ENCODE measurements around the gene FCAR.
"Not testable (repeated sequence)": the region's sequence is repeated elsewhere in the genome, so short reads cannot be mapped to it uniquely, and the experiment has no call there.

The FCAR gene

GRCh38 chr19:54873990-54874389 lies at the start of gene FCAR:
Gene FCAR, plus strand, starts transcription at chr19:54874235. Its CDS starts 55 bp downstream, at chr19:54874290.
- DNase-seq (ENCODE audit: low read depth): no peak

DNA sequence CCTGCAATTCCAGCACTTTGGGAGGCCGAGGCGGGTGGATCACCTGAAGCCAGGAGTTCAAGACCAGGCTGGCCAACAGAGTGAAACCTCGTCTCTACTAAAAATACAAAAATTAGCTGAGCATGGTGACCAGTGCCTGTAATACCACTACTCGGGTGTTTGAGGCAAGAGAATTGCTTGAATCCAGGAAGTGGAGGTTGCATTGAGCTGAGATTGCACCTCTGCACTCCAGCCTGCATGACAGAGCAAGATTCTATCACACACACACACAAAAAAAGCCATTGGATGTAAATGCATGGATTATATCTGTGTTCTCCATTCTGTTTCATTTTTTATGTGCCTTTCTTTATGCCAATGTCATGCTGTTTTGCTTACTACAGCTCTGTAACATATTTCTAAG lies 49.6 kb upstream of the FCAR start:
- not testable (repeated sequence) for DNase-seq (ENCODE audit: low read depth)

DNA sequence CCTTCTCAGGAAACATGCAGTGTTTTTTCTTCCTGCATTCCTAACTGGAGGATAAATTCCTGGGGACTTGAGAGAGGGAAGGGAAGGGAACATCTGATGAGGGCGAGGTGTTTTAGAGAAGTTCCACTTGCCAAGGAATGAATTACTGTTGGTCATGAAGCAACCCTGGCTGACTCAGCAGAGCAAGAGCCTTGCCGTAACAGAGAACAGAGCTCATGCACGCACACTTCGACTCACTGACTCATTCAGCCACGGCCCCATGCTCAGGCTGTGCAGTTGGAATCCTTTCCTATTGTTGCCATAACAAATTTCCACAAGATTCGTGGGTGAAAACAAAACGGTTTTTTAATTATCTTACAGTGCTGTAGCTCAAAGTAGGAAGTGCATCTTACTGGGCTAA lies 48.7 kb upstream of the FCAR start:
- DNase-seq (ENCODE audit: low read depth): not testable (repeated sequence)

DNA sequence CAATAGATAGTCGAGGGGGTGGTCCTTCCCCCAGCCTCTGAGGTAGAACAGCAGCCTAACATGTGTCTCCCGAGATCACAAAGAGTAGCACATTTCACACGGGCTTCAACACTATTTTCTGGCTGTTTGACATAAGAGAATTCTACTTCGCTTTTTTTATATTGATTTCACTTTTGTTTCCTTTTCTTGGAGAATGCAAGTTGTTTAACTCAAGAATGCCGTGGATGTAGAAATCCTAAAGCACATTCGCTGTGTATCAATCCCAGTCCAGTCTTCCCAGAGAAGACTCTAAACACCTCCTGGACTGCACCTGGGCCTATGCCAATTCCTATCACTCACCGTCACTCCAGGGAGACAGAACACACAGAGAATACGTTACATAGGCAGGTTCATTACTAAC lies 46.0 kb upstream of the FCAR start:
- not testable (repeated sequence) for DNase-seq (ENCODE audit: low read depth)

DNA sequence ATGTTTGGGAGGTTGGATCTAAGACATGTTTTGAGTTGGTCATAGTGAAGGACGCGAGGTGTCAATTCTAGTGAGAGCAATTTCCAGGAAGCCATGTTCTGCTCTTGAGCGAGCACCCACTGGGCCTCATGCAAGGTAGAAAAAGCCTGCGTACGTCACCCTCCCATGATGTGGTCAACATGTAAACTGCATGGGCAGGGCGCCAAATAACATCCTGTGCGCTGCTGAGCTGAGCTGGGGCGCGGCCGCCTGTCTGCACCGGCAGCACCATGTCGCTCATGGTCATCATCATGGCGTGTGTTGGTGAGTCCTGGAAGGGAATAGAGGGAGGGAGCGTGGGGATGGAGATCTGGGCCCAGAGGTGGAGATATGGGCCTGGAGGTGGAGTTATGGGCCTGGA lies 41.5 kb upstream of the FCAR start, which contains the start of gene KIR2DS4:
Gene KIR2DS4 (plus strand): TSS at position 181 of the 400 bp plus-strand sequence.
- DNase-seq (ENCODE audit: low read depth): not testable (repeated sequence)

GRCh38 chr19:54835126-54835525 lies 38.9 kb upstream of the FCAR start:
- not testable (repeated sequence) for DNase-seq (ENCODE audit: low read depth)

- DNase-seq (ENCODE audit: low read depth): not testable (repeated sequence)
Measured at GRCh38 chr19:54837522-54837921, 36.5 kb upstream of the FCAR start.

DNA sequence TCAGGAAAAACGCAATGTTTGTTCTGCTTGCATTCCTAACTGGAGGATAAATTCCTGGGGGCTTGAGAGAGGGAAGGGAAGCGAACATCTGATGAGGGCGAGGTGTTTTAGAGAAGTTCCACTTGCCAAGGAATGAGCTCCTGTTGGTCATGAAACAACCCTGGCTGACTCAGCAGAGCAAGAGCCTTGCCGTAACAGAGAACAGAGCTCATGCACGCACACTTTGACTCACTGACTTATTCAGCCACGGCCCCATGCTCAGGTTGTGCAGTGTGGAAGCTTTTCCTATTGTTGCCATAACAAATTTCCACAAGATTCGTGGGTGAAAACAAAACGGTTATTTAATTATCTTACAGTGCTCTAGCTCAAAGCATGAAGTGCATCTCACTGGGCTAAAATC lies 30.9 kb upstream of the FCAR start:
- not testable (repeated sequence) for DNase-seq (ENCODE audit: low read depth)

DNA sequence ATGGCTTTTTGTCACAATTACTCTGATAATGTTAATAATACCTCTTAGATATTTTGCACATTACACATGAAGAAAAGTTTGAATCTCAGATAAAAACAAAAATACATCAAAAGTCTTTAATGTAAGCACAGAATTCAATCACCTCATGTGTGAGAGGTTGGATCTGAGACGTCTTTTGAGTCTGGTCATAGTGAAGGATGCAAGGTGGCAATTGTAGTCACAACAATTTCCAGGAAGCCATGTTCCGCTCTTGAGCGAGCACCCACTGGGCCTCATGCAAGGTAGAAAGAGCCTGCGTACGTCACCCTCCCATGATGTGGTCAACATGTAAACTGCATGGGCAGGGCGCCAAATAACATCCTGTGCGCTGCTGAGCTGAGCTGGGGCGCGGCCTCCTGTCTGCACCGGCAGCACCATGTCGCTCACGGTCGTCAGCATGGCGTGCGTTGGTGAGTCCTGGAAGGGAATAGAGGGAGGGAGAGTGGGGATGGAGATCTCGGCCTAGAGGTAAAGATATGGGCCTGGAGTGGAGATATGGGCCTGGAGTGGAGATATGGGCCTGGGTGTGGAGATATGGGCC lies 23.9 kb upstream of the FCAR start, which contains the start of gene KIR3DL2:
Gene KIR3DL2 (plus strand): TSS at position 383 of the 580 bp plus-strand sequence. CDS start 33 bp downstream, at position 416.
- DNase-seq (ENCODE audit: low read depth): not testable (repeated sequence)

- no peak for DNase-seq (ENCODE audit: low read depth)
Measured at GRCh38 chr19:54850930-54851329, 23.1 kb upstream of the FCAR start.

GRCh38 chr19:54851353-54851752 lies 22.7 kb upstream of the FCAR start:
- DNase-seq (ENCODE audit: low read depth): no peak

DNA sequence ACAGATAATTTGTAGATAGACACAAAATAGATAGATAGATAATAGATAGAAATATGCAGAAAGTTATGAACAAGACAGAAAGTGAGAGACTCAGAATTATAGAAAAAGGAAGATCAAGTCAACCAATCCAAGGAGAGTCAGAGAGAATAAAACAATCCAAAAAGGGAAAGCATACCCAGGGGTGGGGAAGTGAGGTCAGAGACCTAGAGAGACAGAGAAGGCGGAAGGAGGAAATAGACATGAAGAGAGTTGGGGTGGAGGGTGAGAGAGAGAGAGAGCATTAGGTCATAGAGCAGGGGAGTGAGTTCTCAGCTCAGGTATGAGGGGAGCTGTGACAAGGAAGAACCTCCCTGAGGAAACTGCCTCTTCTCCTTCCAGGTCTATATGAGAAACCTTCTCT lies 18.8 kb upstream of the FCAR start:
- DNase-seq (ENCODE audit: low read depth): not testable (repeated sequence)

DNA sequence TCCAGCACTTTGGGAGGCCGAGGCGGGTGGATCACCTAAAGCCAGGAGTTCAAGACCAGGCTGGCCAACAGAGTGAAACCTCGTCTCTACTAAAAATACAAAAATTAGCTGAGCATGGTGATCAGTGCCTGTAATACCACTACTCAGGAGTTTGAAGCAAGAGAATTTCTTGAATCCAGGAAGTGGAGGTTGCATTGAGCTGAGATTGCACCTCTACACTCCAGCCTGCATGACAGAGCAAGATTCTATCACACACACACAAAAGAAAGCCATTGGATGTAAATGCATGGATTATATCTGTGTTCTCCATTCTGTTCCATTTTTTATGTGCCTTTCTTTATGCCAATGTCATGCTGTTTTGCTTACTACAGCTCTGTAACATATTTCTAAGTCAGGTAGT lies 15.6 kb upstream of the FCAR start:
- not testable (repeated sequence) for DNase-seq (ENCODE audit: low read depth)

DNA sequence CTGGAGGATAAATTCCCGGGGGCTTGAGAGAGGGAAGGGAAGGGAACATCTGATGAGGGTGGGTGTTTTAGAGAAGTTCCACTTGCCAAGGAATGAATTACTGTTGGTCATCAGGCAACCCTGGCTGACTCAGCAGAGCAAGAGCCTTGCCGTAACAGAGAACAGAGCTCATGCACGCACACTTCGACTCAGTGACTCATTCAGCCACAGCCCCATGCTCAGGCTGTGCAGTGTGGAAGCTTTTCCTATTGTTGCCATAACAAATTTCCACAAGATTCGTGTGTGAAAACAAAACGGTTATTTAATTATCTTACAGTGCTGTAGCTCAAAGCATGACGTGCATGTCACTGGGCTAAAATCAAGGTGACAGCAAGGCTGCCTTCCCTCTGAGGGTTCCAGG lies 14.6 kb upstream of the FCAR start:
- DNase-seq (ENCODE audit: low read depth): not testable (repeated sequence)

- DNase-seq (ENCODE audit: low read depth): not testable (repeated sequence)
Measured at GRCh38 chr19:54863459-54863858, 10.6 kb upstream of the FCAR start.

- DNase-seq (ENCODE audit: low read depth): no peak
Measured at GRCh38 chr19:54871696-54872095, 2.3 kb upstream of the FCAR start.

DNA sequence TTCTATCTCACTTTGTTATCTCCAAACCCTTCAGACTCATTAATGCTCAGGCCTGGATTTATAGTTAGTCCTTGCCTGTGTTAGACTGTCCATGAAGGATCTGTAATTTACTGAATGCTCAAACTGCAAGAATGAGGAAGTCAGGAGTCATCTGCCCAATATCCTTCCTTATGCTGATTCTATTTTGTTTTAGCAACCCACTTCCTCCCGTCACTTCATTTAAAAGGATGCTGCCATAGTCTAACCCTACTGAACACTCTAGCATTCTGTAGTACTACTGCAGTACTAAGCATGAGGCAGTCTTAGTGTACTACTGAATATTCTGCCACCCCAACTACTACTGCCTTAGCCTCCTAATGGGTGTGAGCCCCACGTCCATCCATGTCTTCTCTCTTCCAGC lies 1.5 kb downstream of the FCAR start:
- DNase-seq (ENCODE audit: low read depth): no peak

- no peak for DNase-seq (ENCODE audit: low read depth)
Measured at GRCh38 chr19:54877471-54877870, 3.4 kb downstream of the FCAR start.

DNA sequence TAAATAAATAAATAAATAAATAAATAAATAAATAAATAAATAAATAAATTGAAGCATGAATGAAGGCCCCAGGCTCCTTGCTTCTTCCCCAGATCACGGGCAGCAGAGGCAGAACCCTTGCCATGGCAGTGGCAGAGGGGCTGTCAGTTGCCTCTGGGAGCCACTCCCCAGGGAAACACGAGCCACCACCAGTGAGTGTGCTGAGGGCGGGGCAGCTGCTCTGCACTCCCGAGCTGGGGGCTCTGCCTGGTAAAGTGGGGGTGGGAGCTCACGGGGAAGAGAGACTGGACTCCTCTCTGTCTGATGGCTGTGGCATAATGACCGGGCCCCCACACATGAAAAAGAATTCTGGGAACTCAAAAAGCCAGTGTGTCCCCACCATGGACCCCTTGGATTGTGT lies 7.8 kb downstream of the FCAR start:
- no peak for DNase-seq (ENCODE audit: low read depth)

- DNase-seq (ENCODE audit: low read depth): no peak
Measured at GRCh38 chr19:54882758-54883157, 8.7 kb downstream of the FCAR start.

DNA sequence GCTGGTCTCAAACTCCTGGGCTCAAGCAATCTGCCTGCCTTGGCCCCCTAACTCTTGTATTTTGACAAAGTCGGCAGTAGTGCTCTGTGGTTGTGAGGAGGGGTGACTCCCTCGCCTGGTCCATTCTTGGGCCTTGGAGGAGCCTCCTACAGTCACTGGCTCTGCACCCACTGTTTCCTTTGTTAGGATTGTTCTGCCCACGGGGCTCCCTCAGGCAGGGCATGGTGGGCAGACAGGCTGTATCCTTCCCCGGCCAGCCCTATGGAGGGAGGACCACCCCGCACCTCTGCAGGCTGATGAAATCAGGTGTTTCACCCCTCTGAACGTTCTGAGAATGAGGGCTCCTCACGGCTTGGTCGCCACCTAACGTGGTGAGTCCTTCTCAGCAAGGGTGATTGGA lies 9.2 kb downstream of the FCAR start:
- no peak for DNase-seq (ENCODE audit: low read depth)

DNA sequence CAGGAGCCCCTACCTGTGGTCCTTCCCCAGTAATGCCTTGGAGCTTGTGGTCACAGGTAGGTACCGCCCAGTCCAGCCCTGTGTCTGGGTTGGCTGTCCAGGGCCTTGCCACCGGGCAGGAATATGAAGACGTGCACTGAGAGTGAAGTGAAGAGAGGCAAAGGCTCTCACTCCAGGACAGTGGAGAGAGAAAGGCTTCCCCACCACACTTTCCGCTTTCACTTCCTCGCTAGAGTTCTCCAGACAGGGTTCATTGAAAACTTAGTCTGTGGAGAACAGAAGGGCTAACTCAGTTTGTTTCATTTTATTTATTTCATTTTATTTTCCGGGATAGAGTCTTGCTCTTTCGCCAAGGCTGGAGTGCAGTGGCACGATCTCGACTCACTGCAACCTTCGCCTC lies 14.2 kb downstream of the FCAR start:
- no peak for DNase-seq (ENCODE audit: low read depth)

DNA sequence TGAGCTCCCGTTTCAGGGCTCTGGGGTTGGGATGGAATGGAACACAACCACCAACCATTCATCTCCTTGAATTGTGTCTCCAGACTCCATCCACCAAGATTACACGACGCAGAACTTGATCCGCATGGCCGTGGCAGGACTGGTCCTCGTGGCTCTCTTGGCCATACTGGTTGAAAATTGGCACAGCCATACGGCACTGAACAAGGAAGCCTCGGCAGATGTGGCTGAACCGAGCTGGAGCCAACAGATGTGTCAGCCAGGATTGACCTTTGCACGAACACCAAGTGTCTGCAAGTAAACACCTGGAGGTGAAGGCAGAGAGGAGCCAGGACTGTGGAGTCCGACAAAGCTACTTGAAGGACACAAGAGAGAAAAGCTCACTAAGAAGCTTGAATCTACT lies 15.5 kb downstream of the FCAR start:
- no peak for DNase-seq (ENCODE audit: low read depth)

GRCh38 chr19:54893406-54893805 lies 19.4 kb downstream of the FCAR start:
- no peak for DNase-seq (ENCODE audit: low read depth)

Measured in activated gamma-delta T cell treated with anti-CD3 and anti-CD28 coated beads, Interleukin-2, amount 50 U/mL, for 16 hours (primary cell).